Activated naive CD4-positive, alpha-beta T cell treated with anti-CD3 and anti-CD28 coated beads, Interleukin-2, amount 50 U/mL, for 72 hours (primary cell): ENCODE measurements around the gene C16orf74. TPM values are rescaled to one million over a fixed set of nuclear protein-coding genes. Genes with fewer than 3 reads are reported as not detected.

Experiments used
- ATAC-seq, 2 donors: fragments of 150-1000 bp; cut with Tn5 transposase; 2 replicates each; pipeline ENCODE4 v1.10.0; 2021; ENCODE audit warnings: mild to moderate bottlenecking in 2 of 2, moderate library complexity in 2 of 2
- DNase-seq, 2 donors: peaks; one replicate each; pipeline ENCODE4 v3.0.0; 2021 to 2022; ENCODE audit warnings: low spot score in 2 of 2
- H3K27ac Mint-ChIP-seq, 2 donors: one replicate each; pipeline ENCODE4 v1.8.0; 2022; ENCODE audit warnings: mild to moderate bottlenecking in 2 of 2, mixed read lengths in 2 of 2
- H3K36me3 Mint-ChIP-seq, 2 donors: one replicate each; pipeline ENCODE4 v1.8.0; 2022; ENCODE audit warnings: mixed read lengths in 2 of 2
- H3K9me3 Mint-ChIP-seq, 2 donors: one replicate each; pipeline ENCODE4 v1.8.0; 2022; ENCODE audit warnings: mixed read lengths in 2 of 2
- total RNA-seq, 2 donors: library from RNA; stranded (reverse); gene quantifications; one replicate each; pipeline ENCODE4 v1.2.3, GENCODE V29; 2022

Gene C16orf74
- total RNA-seq, 2 donors from 2014 or later: 0.46 to 1.4 TPM

DNA sequence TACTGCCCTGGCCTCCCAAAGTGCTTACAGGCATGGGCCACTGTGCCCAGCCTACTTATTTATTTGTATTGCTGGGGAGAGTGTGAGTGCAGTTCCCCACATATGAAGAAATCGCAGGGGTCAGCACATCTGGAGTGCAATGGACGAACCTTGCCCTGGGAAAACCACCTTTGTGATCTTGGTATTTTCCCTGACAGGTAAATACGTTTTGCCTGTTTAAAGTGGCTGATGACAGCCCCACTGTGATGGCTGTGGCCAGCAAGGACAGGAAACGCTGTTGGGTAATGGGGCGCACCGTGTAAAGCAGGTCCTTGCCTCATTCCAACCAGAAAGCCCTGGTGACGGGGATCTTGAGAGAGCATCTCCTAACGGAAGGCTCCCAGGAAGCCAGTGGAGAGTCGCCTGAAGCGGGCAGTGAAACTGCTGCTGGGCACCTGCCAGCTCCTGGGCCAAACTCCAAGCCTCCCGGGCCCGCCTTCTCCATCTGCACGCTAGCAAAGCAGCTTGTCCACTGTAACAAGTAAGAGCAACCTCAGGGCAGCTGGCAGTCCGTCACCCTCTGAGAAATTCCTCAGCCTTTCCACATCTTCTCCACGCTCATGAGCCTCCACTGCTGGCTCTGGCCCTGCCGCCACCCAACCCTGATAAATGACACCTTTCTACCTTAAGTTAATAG, 30.9 kb upstream of the C16orf74 start:
- DNase-seq (no peak), ATAC-seq (no peak)
- peaks cover 0 to 8% of the 10 kb centered on the region in 2 donors for H3K36me3 Mint-ChIP-seq
- H3K27ac Mint-ChIP-seq: peak overlapping the region; percentile 1 to 7
- H3K9me3 Mint-ChIP-seq: no peaks in the 10 kb centered on the region

DNA sequence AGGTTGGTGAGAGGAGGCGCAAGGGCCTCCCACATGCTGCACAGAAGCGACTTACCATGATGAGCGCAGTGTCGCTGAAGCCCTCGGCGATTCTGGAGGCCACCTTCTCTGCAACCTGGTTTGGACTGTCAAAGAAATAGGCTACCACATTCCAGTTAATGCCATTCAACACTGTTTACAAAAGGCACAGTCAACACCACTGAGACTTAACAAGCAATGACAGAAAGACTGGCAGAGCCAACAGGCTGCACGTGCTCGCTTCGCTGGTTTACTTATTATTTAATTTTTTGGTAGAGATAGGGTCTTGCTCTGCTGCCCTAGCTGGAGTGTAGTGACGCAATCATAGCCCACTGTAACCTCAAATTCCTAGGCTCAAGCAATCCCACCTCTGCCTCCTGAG, 30.3 kb upstream of the C16orf74 start:
- Mint-ChIP-seq H3K36me3 (peaks cover 0 to 8% of the 10 kb centered on the region in 2 donors), H3K27ac (no peak overlapping the region), H3K9me3 (no peaks in the 10 kb centered on the region)
- no peak for ATAC-seq
- DNase-seq: no peak

DNA sequence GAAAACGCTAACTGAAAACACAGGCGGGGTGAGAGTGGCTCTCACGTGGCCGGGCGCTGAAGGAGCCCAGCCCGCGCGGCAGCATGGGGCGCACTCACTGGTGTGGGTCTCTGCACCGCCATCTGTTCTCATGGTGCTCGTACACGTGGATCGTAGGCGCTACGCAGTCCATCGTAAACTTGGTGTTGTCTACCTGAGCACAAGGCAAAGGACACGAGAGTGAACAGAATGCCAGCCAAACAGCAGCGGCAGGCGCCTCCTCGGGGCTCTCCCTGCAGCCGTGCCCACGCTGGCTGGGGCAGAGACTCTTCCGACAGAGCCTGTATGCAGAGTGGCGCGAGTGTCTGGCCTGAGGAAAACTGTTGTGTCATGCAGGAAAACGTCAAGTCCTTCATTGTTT, 29.4 kb upstream of the C16orf74 start:
- H3K9me3 Mint-ChIP-seq: no peaks in the 10 kb centered on the region
- DNase-seq (no peak), ATAC-seq (no peak)
- peaks cover 0 to 8% of the 10 kb centered on the region in 2 donors for H3K36me3 Mint-ChIP-seq
- peak overlapping the region in 1 of 2 donors; percentile 58 for H3K27ac Mint-ChIP-seq

DNA sequence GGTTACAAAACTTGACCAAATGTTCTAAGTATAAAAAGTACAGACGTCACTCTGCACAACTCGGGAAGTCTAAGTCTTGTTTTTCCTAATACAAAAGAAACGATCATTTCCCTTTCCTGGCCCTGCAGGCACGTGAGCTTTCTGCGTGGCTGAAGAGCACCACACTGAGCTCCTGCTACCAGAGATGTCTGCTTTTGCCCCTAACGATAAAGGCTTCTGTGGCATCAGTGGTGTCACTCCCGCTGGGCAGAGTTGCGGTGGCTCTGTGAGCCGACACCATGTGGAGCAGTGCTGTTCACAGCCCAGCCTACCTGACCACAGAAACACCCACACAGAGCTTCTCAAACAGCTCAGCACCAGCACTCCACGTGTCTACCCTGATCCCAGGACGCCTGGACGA, 28.0 kb upstream of the C16orf74 start:
- Mint-ChIP-seq H3K9me3 (no peaks in the 10 kb centered on the region), H3K36me3 (peaks cover 0 to 8% of the 10 kb centered on the region in 2 donors), H3K27ac (peak overlapping the region in 1 of 2 donors; percentile 65)
- DNase-seq: no peak
- ATAC-seq: peak; percentile 53 to 67

DNA sequence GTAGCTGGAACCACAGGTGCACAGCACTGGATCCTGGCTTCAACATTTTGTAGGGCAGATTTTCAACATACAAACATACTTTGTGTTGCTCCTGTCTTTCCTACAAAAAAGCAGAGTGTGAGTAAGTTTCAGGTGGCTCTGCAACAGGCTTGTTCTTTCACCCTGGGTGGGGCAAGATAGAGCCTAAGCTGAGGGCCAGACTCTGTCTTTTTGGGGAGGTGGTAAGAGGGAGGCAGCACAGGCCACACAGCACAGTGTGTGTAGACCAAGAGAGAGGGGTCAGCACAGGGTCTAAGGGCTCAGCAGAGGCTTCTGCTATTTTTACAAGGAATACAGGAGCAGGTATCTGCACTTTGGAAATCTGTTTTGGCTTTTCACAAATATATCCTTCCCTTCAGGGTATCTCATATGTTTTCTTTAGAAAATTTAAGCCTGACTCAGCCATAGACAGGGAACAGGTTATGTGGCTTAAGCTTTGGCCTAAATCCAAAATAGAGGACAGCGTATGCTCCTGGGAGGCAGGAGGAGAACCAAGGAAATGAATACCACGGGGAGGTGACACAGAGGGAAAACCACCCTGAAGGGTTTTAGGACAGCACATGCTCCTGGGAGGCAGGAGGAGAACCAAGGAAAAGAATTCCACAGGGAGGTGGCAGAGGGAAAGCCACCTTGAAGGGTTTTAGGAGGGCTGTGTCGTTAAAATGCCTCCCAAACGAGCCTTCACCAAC, 26.9 kb upstream of the C16orf74 start:
- no peak for ATAC-seq
- peak overlapping the region; percentile 30 to 36 for H3K27ac Mint-ChIP-seq
- H3K9me3 Mint-ChIP-seq: no peaks in the 10 kb centered on the region
- H3K36me3 Mint-ChIP-seq: peaks cover 0 to 8% of the 10 kb centered on the region in 2 donors
- no peak for DNase-seq

DNA sequence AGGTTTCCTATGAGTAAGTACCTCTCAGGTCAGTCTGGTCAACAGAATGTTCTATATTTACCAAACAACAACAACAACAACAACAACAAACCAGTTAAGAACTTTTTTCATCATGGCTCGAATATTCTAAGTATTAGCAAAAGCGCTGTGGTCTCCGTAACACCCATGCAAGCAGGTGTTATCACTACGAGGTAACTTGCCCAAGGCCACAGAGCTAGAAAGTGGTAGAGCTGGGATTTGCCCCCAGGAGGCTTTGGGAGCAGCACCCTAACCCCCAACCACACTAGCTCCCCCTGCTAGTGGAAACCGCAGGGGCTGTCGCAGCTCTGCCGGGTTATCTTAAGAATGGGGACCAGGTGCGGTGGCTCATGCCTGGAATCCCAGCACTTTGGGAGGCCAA, 23.9 kb upstream of the C16orf74 start:
- H3K27ac Mint-ChIP-seq: no peak overlapping the region
- DNase-seq (no peak), ATAC-seq (no peak)
- peaks cover 0 to 4% of the 10 kb centered on the region in 2 donors for H3K36me3 Mint-ChIP-seq
- no peaks in the 10 kb centered on the region for H3K9me3 Mint-ChIP-seq

DNA sequence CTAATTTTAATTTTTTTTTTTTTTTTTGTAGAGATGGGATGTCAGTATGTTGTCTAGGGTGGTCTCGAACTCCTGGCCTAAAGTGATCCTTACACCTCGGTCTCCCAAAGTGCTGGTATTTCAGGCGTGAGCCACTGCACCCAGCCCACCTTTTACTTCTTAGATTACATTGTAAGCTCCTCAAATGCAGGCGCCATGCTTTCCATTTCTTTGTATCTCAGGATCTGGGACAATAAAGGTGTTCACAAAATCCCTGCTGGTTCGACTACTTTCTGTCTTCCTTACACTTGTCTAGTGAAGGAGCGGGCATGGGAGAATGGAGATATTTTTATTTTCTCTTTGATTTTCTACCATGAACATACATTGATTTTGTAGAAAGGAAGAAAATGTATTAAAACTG, 23.2 kb upstream of the C16orf74 start:
- ATAC-seq (no peak), DNase-seq (no peak)
- Mint-ChIP-seq H3K27ac (no peak overlapping the region), H3K36me3 (no peaks in the 10 kb centered on the region), H3K9me3 (no peaks in the 10 kb centered on the region)

DNA sequence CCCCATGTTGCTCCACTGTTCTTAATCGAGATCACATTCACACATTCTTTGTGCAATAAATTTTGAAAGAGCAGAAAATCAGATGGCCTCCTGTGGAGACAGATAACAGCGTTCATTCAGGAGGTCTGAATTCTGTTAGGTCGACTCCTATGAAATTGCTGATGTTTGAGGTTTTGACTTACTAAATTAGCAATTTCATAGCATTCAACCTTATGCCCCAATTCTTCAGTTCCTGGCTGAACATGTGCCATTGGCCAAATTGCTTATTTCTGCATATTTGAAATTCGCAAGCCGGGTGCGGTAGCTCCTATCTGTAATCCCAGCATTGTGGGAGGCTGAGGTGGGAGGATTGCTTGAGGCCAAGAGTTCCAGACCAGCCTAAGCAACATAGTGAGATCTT, 22.1 kb upstream of the C16orf74 start:
- Mint-ChIP-seq H3K27ac (no peak overlapping the region), H3K36me3 (no peaks in the 10 kb centered on the region), H3K9me3 (no peaks in the 10 kb centered on the region)
- ATAC-seq: no peak
- no peak for DNase-seq

DNA sequence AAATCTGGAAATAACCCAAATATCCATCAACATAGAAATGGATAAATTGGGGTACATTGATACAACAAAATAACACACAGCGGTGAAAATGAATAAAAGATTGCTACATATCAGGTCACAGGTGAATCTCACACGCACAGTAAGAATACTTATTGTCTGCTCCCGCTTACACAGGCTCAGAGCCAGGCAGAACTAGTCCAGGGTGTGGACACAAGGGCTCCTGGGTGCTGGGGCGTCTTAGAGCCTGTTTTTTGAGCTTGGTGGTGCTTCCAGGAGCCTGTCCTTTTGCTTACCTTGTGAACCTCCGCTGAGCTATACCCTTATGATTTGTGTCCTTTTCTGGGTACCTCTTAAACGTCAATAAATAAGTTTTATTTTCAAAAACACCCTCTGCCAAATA, 19.8 kb upstream of the C16orf74 start:
- ATAC-seq (no peak), DNase-seq (no peak)
- Mint-ChIP-seq H3K9me3 (no peaks in the 10 kb centered on the region), H3K36me3 (no peaks in the 10 kb centered on the region), H3K27ac (no peak overlapping the region)

DNA sequence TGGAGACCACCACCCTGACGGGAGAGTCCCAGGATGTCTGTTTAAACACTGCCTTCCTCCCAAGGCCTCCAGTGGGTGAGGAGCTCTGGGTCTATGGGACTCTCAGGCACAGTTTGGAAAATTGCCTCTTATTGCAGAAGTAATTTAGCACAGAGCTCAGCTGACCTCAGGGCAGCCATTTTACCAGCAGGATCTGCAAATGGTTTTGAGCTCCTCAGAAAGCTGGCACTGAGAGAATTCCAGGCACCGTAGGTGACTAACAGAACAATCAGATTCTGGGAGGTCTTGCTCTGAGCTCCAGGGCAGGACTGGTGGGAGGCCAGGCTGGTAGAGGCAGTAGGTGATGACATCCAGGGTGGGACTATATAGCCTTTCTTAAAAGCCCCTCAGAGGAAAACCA, 17.3 kb upstream of the C16orf74 start:
- no peaks in the 10 kb centered on the region for H3K36me3 Mint-ChIP-seq
- H3K27ac Mint-ChIP-seq: no peak overlapping the region
- H3K9me3 Mint-ChIP-seq: no peaks in the 10 kb centered on the region
- no peak for ATAC-seq
- DNase-seq: no peak

DNA sequence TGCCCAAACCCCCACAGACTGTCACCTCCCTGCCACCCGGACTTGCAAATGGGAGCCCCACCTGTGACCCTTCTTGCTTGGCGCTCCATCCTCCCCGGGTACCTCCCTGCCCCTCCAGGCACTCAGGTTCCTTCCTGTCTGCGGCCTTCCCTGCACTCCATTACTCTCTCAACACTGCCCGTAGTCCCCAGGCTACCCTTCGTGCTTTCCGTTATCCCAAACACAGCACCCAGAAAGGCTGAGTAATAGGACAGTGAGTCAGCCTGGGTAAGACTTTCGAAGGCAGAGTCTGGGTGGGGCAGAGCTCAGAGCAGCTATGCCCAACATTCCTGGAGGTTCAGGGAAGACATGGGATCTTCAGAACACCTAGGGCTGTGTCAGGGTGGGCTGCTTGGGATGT, 16.6 kb upstream of the C16orf74 start:
- ATAC-seq (no peak), DNase-seq (no peak)
- Mint-ChIP-seq H3K9me3 (no peaks in the 10 kb centered on the region), H3K27ac (peak overlapping the region in 1 of 2 donors; percentile 82), H3K36me3 (no peaks in the 10 kb centered on the region)

DNA sequence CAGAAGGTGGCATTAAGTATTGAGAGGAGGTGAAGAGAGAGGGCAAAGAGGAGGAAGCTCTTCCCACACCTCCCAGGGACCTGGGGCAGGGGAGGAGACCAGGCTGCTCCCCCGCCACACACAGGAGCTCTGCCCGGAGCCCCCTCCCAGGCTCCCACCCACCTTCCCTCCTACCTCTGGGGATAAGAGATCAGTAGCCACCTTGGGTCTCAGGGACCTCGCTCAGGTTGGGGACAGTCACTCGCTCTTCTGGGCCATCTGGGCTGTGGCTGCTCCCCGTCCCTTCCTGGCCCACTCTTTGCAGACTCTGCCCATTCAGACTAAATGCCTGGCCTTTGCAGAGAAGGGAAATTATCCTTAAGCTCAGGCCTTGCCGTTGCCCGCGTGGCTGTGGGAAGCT, 14.9 kb upstream of the C16orf74 start:
- H3K36me3 Mint-ChIP-seq: no peaks in the 10 kb centered on the region
- DNase-seq (no peak), ATAC-seq (no peak)
- H3K9me3 Mint-ChIP-seq: no peaks in the 10 kb centered on the region
- peak overlapping the region in 1 of 2 donors; percentile 44 for H3K27ac Mint-ChIP-seq

DNA sequence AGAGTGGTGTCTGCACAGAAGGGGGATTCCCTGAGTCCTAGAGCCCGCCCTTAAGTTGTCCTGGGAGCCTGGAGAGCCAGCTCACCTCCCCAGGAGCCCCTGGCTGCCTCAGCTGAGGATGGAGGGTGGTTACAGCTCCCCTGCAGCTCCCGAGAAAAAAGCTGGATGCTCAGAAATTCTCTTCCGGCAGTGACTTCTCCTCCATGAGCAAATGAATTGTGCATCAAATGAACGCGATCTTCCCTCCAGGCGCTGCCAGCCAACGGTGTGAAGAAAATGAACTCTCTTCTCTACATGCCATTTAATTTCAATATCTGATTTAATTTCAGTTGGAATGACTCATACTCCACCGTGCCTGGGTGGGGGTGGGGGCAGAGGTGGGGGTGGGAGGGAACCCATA, 14.3 kb upstream of the C16orf74 start:
- no peaks in the 10 kb centered on the region for H3K9me3 Mint-ChIP-seq
- DNase-seq: no peak
- no peak overlapping the region for H3K27ac Mint-ChIP-seq
- no peak for ATAC-seq
- no peaks in the 10 kb centered on the region for H3K36me3 Mint-ChIP-seq

DNA sequence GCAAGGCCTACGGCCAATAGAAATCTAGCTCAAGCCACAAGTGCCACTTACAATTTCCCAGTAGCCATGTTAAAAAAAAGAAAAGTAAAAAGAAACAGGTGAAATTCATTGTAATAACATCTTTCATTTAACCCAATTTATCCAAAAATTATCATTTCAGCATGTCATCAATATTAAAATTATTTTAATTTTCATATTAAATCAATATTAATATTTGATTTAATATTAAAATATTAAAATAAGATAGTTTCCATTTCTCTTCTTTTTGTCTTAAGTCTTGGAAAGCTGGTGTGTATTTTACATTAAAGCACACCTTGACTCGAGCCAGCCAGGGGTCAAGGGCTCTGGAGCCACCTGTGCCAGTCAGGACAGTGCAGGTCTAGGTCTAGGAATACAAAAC, 12.7 kb upstream of the C16orf74 start:
- ATAC-seq: no peak
- Mint-ChIP-seq H3K9me3 (no peaks in the 10 kb centered on the region), H3K36me3 (no peaks in the 10 kb centered on the region), H3K27ac (no peak overlapping the region)
- DNase-seq: no peak

DNA sequence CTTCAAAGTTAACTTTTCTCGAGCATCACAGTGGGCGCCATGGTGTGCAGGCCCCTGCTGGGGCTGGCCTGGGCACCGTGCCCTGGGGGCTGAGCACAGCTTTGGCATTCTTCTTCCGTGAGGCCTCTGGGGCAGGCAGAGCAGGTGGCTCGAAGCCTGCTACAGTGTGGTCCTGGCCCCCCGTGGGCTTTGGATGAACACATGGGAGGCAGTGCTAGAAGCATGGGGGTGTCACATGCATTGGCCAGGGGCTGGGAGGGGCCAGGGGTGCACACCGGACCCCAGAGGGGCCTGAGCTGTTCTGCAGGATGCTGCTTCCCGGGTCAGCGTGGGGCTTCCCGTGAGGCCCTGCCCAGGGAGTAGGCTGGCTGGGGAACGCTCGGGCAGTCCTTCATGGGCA, 12.1 kb upstream of the C16orf74 start:
- DNase-seq (no peak), ATAC-seq (no peak)
- Mint-ChIP-seq H3K27ac (no peak overlapping the region), H3K9me3 (no peaks in the 10 kb centered on the region), H3K36me3 (no peaks in the 10 kb centered on the region)

DNA sequence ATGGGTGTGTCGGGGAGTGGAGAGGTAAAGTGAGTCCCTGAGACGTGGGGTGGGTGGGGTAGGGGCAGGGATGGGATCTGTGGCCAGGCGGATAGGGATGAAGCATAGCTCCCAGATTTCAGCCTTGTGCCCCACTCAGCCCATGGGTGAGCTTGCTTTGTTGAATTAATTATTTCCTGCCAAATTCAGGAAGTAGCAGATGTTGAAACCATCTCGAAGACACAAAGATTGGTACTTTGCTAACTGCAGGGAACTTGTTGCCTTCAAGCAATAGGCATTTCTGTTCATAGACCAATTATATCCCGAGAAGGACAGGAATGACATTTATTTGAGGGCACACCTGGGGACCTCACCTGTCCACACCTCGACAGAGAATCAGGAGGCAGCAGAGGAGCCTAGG, 11.0 kb upstream of the C16orf74 start:
- no peaks in the 10 kb centered on the region for H3K36me3 Mint-ChIP-seq
- no peak for DNase-seq
- no peaks in the 10 kb centered on the region for H3K9me3 Mint-ChIP-seq
- ATAC-seq: no peak
- no peak overlapping the region for H3K27ac Mint-ChIP-seq

DNA sequence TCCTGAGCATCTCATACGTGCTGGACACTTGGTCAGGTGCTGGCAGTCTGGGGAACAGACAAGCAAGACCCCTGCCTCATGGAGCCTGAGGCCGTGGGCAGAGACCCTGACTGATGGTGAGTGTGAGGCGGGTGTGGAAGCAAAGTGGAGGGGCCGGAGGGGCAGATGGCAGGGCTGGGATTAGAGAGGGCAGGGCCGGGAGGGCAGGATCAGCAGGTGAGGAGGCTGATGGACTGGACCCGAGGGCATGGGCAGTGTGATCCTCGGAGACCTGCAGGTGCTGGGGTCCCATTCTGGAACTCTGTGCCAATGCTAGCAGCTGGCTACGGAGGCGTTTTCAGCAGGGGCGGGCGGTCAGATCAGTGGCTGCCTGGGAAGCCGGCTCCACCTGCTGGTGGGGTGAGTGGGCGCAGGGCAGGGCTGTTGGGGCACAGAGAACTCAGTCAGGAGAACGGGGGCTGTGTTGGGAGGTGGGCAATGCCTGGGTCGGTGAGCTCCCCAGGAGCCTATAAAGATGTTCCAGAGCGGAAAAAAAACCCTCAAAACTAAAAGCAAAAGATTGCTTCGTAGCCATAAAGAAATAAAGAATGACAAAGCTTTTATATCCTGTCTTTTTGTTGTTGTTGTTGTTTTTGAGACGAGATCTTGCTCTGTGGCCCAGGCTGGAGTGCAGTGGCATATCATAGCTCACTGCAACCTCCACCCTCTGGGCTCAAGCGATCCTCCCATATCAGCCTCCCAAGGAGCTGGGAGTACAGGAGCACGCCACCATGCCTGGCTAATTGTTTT, 8.9 kb upstream of the C16orf74 start:
- ATAC-seq: no peak
- Mint-ChIP-seq H3K9me3 (no peaks in the 10 kb centered on the region), H3K36me3 (no peaks in the 10 kb centered on the region), H3K27ac (no peak overlapping the region)
- peak in 1 of 2 donors; percentile 47 for DNase-seq
